BLaER1 treated with 17β-estradiol and CSF1 and Interleukin-3, amounts not matched to agents 10 nM and 100 nM (cell line): Measurements from ENCODE around the gene SFXN2.
"Not testable (repeated sequence)": the region's sequence is repeated elsewhere in the genome, so short reads cannot be mapped to it uniquely, and the experiment has no call there.

ENCODE experiments used
- H3K27ac ChIP-seq, 11 experiments: shearing (Covaris generic); formaldehyde crosslinking; 2 replicates each; pipeline ENCODE4 v1.8.1; 2022
- H3K27me3 ChIP-seq, 11 experiments: shearing (Covaris generic); formaldehyde crosslinking; 2 replicates each; pipeline ENCODE4 v1.8.1; 2022
- H3K36me3 ChIP-seq, 11 experiments: shearing (Covaris generic); formaldehyde crosslinking; 2 replicates each; pipeline ENCODE4 v1.8.1; 2022
- H3K4me1 ChIP-seq, 10 experiments: shearing (Covaris generic); formaldehyde crosslinking; 2 replicates each; pipeline ENCODE4 v1.8.1; 2022
- H3K4me2 ChIP-seq, 11 experiments: shearing (Covaris generic); formaldehyde crosslinking; 2 replicates each; pipeline ENCODE4 v1.8.1; 2022
- H3K4me3 ChIP-seq, 10 experiments: shearing (Covaris generic); formaldehyde crosslinking; 2 replicates each; pipeline ENCODE4 v1.8.1; 2022
- H3K9ac ChIP-seq, 11 experiments: shearing (Covaris generic); formaldehyde crosslinking; 2 replicates each; pipeline ENCODE4 v1.8.1; 2022
- H3K9me3 ChIP-seq, 11 experiments: shearing (Covaris generic); formaldehyde crosslinking; replicated peaks in 1 of 11; 2 replicates each; pipeline ENCODE4 v1.8.1; 2022
- H4K20me1 ChIP-seq, 11 experiments: shearing (Covaris generic); formaldehyde crosslinking; 2 replicates each; pipeline ENCODE4 v1.8.1; 2022
- Cebpa-rat ChIP-seq, 11 experiments: shearing (Covaris generic); IDR thresholded peaks; 2 replicates each; pipeline ENCODE4 v1.8.1; 2022

SFXN2 gene

DNA sequence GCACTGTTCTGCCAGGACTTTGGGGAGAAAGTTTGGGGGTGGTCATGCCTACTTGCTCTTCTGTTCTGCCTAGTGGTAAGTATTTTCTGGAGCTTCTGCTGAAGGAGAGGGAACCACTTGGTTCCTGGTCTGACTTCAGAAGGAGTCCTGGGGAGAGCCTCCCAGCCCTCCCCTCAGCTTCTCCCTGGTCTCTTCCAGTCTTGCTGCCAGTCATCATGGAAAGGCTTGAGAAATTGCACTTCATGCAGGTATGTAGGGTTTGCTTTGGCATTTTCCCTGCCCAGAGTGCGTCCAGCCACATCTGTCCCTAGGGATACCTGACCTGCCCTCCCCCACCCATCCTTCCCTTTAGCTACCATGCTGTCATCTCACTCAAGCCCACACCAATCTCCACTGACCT is 18.2 kb downstream of the SFXN2 start:
- Histone ChIP-seq H3K9me3 (no peaks in the 10 kb centered on the region), H3K4me3 (no peak overlapping the region), H3K27ac (no peak overlapping the region), H3K4me1 (peaks cover 18 to 32% (median 22%) of the 10 kb centered on the region in 10 experiments), H3K4me2 (no peak overlapping the region), H3K27me3 (no peaks in the 10 kb centered on the region), H4K20me1 (peaks cover 0 to 6% (median 0%) of the 10 kb centered on the region in 11 experiments; a peak in 4 of 22 replicates), H3K9ac (no peak overlapping the region), H3K36me3 (peaks cover 19 to 94% (median 73%) of the 10 kb centered on the region in 11 experiments)
- TF ChIP-seq Cebpa-rat (IDR thresholded peaks at IDR 0.05), result no peak

DNA sequence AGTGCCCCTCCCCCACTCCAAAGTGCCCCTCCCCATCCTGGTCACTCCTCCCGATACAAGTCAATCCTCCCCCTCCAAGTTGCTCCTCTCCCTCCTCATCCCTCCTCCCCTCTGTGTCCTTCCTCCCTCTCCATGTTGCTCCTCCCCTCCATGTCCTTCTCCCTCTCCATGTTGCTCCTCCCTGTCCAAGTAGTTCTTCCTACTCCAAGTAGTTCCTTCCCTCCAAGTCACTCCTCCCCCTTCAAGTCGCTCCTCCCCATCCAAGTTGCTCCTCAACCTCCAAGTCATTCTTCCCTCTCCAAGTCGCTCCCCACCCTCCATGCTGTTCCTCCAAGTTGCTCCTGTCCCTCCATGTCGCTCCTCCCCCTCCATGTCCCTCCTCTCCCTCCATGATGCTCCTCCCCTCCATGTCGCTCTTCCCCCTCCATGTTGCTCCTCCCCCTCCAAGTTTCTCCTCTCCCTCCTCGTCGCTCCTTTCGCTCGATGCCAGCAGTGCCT is 20.7 kb downstream of the SFXN2 start:
- Histone ChIP-seq H3K9me3 (no peaks in the 10 kb centered on the region), H3K36me3 (peaks cover 19 to 74% (median 54%) of the 10 kb centered on the region in 11 experiments), H3K27ac (peak overlapping the region in 1 of 11 experiments; percentile 20; a peak in 1 of 22 replicates), H3K4me3 (no peak overlapping the region), H3K9ac (no peak overlapping the region; a peak in 1 of 22 replicates), H4K20me1 (no peaks in the 10 kb centered on the region), H3K4me2 (peak overlapping the region in 7 of 11 experiments; percentile 26 to 59 (median 51); a peak in 9 of 22 replicates), H3K27me3 (no peaks in the 10 kb centered on the region), H3K4me1 (peaks cover 32 to 49% (median 43%) of the 10 kb centered on the region in 10 experiments)
- TF ChIP-seq Cebpa-rat (IDR thresholded peaks at IDR 0.05), result no peak

DNA sequence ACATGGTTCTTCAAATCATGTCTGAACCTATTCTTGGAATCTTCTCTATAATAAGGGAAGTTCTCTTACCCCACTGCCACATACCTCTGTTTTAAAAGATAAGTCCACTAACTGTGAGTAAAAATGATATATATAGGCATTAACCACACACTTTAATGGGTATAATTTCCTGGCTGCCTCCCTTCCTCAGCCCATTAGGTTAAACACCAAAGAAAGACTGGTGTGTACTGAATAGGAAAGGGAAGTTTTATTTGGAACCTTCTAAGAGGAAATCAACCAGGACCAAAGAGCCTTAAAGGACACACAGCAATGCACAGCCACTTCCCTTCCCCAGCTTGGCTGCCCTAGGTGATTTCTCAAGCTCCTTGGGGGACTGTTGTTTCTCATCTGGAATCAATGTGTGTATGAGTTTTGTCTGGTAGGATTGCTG is 24.3 kb downstream of the SFXN2 start:
- Histone ChIP-seq H3K4me2 (peak overlapping the region; percentile 49 to 82 (median 72)), H3K4me1 (peaks cover 42 to 56% (median 44%) of the 10 kb centered on the region in 10 experiments), H3K4me3 (no peak overlapping the region), H3K9ac (peak overlapping the region in 1 of 11 experiments; percentile 7; a peak in 1 of 22 replicates), H4K20me1 (no peaks in the 10 kb centered on the region), H3K27me3 (no peaks in the 10 kb centered on the region), H3K27ac (peak overlapping the region in 9 of 11 experiments; percentile 1 to 49 (median 13); a peak in 9 of 22 replicates), H3K36me3 (peaks cover 4 to 39% (median 21%) of the 10 kb centered on the region in 11 experiments; a peak in 18 of 22 replicates), H3K9me3 (no peaks in the 10 kb centered on the region)
- no peak for TF ChIP-seq Cebpa-rat (IDR thresholded peaks at IDR 0.05)

DNA sequence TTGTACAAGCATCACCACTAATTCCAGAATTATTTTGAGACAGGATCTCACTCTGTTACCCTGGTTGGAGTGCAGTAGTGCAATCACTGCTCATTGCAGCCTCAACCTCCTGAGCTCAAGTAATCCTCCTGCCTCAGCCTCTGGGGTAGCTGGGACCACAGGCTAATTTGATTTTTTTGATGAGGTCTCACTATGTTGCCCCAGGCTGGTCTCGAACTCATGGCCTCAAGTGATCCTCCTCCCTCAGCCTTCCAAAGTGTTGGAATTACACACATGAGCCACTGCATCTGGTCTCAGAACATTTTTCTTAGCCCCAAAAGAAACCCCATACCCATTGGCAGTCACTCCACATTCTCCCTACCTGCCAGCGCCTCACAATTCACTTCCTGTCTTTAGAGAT is 25.8 kb downstream of the SFXN2 start:
- H3K9ac ChIP-seq, result no peak overlapping the region
- no peak overlapping the region for H3K4me3 ChIP-seq
- no peaks in the 10 kb centered on the region; a peak in 1 of 22 replicates for H4K20me1 ChIP-seq
- H3K9me3 ChIP-seq, result no peaks in the 10 kb centered on the region
- peak overlapping the region in 3 of 11 experiments; percentile 36 to 82 (median 72); a peak in 1 of 22 replicates for H3K4me2 ChIP-seq
- H3K27me3 ChIP-seq, result no peaks in the 10 kb centered on the region
- TF ChIP-seq Cebpa-rat (IDR thresholded peaks at IDR 0.05), result no peak
- H3K36me3 ChIP-seq, result peaks cover 0 to 28% (median 11%) of the 10 kb centered on the region in 11 experiments; a peak in 11 of 22 replicates
- no peak overlapping the region for H3K27ac ChIP-seq
- H3K4me1 ChIP-seq, result peaks cover 48 to 58% (median 53%) of the 10 kb centered on the region in 10 experiments

DNA sequence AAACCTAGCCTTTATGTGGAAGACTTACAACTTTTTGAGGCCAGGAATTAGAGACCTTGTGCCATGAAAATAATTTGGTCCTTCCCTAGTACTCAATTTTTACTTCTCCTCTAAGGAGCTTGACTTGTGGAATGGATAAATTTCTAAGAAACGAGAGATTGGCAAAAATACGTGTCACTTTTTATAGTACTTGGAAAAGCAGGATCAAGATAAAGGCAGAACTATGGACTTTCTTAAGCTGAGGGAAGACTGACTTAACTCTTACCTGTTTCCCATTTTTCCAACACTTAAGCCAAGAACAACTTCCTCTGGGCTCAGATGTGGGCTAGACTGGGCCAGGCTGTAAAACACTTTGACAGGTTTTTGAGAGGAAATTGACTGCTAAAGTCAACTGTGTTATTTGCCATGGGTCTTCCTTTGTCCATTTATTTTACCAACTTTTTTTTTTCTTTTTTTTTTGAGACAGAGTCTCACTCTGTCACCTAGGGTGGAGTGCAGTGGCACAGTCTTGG is 27.3 kb downstream of the SFXN2 start:
- Histone ChIP-seq H3K36me3 (peaks cover 0 to 16% (median 10%) of the 10 kb centered on the region in 11 experiments; a peak in 10 of 22 replicates), H3K27me3 (no peaks in the 10 kb centered on the region), H3K9ac (no peak overlapping the region), H3K27ac (no peak overlapping the region), H3K4me1 (peaks cover 47 to 72% (median 53%) of the 10 kb centered on the region in 10 experiments), H3K4me3 (no peak overlapping the region), H3K9me3 (no peaks in the 10 kb centered on the region), H4K20me1 (peaks cover 0 to 15% (median 0%) of the 10 kb centered on the region in 11 experiments; a peak in 2 of 22 replicates), H3K4me2 (no peak overlapping the region)
- no peak for TF ChIP-seq Cebpa-rat (IDR thresholded peaks at IDR 0.05)

DNA sequence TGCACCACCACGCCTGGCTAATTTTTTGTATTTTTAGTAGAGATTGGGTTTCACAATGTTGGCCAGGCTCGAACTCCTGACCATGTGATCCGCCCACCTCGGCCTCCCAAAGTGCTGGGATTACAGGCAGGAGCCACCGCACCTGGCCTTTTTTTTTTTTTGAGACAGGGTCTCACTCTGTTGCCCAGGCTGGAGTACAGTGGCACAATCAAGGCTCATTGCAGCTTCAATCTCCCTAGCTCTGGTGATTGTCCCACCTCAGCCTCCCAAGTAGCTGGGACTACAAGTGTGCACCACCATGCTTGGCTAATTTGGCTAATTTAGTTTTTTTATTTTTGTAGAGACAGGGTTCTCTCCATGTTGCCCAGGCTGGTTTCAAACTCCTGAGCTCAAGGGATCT is 27.9 kb downstream of the SFXN2 start:
- Histone ChIP-seq H3K4me2 (peak overlapping the region in 2 of 11 experiments; percentile 6 to 49; a peak in 2 of 22 replicates), H3K36me3 (peaks cover 5 to 14% (median 8%) of the 10 kb centered on the region in 11 experiments; a peak in 10 of 22 replicates), H3K4me1 (peaks cover 45 to 74% (median 50%) of the 10 kb centered on the region in 10 experiments), H4K20me1 (peaks cover 0 to 20% (median 0%) of the 10 kb centered on the region in 11 experiments; a peak in 2 of 22 replicates)
- not testable (repeated sequence) for H3K27me3 ChIP-seq, H3K4me3 ChIP-seq, H3K9ac ChIP-seq, H3K9me3 ChIP-seq, H3K27ac ChIP-seq

DNA sequence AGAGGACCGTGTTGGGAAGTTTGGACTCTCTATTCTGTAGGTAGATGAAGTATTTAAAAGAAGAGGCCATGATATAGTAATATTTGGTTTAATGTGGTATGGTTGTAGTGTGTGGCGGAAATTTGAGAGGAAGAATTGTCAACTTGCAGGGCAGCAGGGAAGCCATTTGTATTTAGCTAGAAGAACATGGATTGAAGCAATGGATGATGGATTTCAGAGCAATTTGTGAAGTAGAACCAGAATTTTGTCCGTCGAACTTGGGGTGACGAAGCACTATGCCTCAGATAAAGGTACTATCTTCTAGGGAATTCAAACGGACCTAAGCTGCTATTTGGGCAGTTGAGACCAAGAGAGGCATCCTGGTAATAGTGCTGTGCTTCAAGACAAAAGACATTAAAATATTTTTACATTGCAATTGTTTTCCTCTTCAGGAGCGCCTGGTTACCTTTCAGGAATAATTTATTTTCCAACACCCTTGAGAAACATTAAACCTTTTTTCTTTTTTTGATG is 28.7 kb downstream of the SFXN2 start:
- Histone ChIP-seq H3K9me3 (no peaks in the 10 kb centered on the region), H4K20me1 (peaks cover 0 to 27% (median 0%) of the 10 kb centered on the region in 11 experiments; a peak in 3 of 22 replicates), H3K4me2 (peak overlapping the region; percentile 7 to 60 (median 39); a peak in 18 of 22 replicates), H3K4me1 (peaks cover 36 to 74% (median 42%) of the 10 kb centered on the region in 10 experiments), H3K4me3 (peak overlapping the region in 1 of 10 experiments; percentile 9; a peak in 1 of 20 replicates), H3K27me3 (no peaks in the 10 kb centered on the region), H3K9ac (no peak overlapping the region), H3K36me3 (peaks cover 0 to 9% (median 4%) of the 10 kb centered on the region in 11 experiments; a peak in 7 of 22 replicates), H3K27ac (peak overlapping the region; percentile 50 to 76 (median 69); a peak in 19 of 22 replicates)
- TF ChIP-seq Cebpa-rat (IDR thresholded peaks at IDR 0.05), result no peak

DNA sequence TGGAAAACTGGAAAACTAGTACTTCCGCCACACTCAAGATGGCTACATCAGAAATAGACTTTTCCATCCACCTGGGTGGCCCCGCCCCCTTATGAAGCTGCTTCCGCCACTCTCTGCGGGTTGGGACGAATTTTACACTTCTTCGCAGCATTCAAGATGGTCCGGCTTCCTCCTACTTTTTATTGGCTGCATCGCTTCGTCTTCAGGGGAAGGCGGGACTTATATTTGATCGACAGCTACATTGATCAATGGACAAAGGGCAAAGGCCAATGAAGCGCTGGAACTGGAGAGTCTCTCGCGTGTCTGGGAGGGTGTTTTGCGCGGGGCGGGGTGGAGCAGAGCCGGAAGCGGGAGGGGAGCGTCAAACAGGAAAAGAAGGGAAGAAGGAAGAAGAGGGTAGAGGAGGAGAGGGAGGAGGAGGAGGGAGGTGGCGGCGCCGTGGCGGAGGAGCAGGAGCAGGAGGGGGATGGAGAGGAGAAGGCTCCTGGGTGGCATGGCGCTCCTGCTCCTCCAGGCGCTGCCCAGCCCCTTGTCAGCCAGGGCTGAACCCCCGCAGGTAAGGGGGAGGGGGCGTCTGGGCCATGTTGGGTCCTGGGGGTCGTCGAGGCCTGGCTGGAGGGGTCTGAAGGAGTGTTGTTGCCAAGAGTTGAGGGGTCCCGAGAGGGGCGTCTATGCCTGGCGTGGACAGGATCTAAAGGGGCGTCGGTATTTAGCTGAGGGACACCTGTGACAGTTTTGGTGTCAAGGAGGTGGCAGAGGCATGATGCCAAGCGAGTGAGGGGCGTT is 29.3 kb downstream of the SFXN2 start, which contains the start of gene WBP1L:
Gene WBP1L (plus strand): TSS at position 361 of the 786 bp plus-strand sequence. CDS start 106 bp downstream, at position 467.
- H4K20me1 ChIP-seq, result peaks cover 0 to 34% (median 0%) of the 10 kb centered on the region in 11 experiments; a peak in 7 of 22 replicates
- H3K4me2 ChIP-seq, result peak within 1 kb of the TSS; percentile 80 to 97 (median 87)
- H3K36me3 ChIP-seq, result peaks cover 0 to 11% (median 6%) of the 10 kb centered on the region in 11 experiments; a peak in 5 of 22 replicates
- H3K27ac ChIP-seq, result peak within 1 kb of the TSS; percentile 71 to 93 (median 83)
- no peaks in the 10 kb centered on the region for H3K9me3 ChIP-seq
- H3K4me1 ChIP-seq, result peaks cover 30 to 74% (median 35%) of the 10 kb centered on the region in 10 experiments
- H3K9ac ChIP-seq, result peak within 1 kb of the TSS; percentile 79 to 97 (median 87)
- peak within 1 kb of the TSS; percentile 83 to 100 (median 92) for H3K4me3 ChIP-seq
- no peaks in the 10 kb centered on the region for H3K27me3 ChIP-seq
- TF ChIP-seq Cebpa-rat (IDR thresholded peaks at IDR 0.05), result no peak
